Hematopoietic multipotent progenitor cell treated with erythropoietin and hydrocortisone succinate and interleukin-3 and kit ligand, for 8 days (in vitro differentiated cells): Measurements from ENCODE around the gene GTF2F2.
A peak's percentile ranks its signal among the peaks of the same experiment; 100 is the strongest.

Experiments used
- DNase-seq: peaks from one replicate; pipeline ENCODE4 v3.0.0-alpha.2; 2015

The GTF2F2 gene, protein sequence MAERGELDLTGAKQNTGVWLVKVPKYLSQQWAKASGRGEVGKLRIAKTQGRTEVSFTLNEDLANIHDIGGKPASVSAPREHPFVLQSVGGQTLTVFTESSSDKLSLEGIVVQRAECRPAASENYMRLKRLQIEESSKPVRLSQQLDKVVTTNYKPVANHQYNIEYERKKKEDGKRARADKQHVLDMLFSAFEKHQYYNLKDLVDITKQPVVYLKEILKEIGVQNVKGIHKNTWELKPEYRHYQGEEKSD

GRCh38 chr13:45119991-45120864 is at the start of gene GTF2F2:
Gene GTF2F2 (plus strand): TSS chr13:45120510. CDS start chr13:45120656, 146 bp downstream.
- peak; percentile 90 for DNase-seq

DNA sequence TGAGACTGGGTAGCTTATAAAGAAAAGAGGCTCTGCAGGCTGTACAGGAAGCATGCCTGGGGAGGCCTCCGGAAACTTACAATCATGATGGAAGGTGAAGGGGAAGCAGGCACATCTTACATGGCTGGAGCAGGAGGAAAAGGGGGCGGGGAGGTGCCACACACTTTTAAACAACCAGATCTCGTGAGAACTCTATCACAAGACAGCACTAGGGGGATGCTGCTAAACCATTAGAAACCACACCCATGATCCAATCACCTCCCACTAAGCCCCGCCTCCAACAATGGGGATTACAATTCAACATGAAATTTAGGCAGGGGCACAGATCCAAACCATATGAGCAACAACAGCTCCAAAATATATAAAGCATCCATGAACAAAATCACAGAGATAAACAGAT is 46.5 kb upstream of the GTF2F2 start:
- DNase-seq: peak; percentile 44

- DNase-seq: no peak
Observed at GRCh38 chr13:45074721-45075120, 45.6 kb upstream of the GTF2F2 start.

- no peak for DNase-seq
Observed at GRCh38 chr13:45078003-45078402, 42.3 kb upstream of the GTF2F2 start.

GRCh38 chr13:45082964-45083363 is 37.3 kb upstream of the GTF2F2 start:
- DNase-seq: no peak

- DNase-seq: no peak
Observed at GRCh38 chr13:45084515-45084914, 35.8 kb upstream of the GTF2F2 start.

DNA sequence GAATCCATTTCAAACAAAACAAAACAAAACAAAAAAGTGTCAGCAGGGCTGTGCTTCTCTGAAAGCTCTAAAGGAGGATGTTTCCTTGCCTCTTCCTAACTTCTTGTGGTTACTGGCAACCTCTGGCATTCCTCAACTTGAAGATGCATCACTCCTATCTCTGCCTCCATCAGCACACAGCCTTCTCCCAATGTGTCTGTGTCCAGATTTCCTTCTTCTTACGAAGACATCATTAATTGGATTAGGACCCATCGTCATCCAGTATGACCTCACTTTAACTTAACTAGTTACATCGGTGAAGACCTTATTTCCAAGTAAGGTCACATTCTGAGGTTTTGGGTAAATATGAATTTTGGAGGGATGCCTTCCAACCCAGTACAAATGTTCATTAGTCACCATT is 33.8 kb upstream of the GTF2F2 start:
- no peak for DNase-seq

DNA sequence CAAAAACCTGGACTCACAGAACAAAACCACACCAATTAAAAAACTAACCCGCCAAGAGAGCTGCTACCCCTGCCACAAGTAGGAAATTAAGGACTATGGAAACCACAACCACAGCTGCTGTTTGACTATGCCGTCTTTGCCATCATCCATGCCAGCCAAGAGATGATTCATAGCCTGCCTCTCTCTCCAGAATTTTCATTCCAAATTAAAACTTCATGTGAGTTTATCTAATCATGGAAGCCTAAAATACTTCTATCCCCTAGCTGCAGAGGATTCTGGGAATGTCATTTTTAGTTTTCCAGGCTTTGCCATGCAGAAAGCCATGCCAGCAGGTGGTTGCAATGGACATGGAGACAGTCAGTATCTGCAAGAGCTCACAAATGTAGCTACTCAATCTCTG is 27.6 kb upstream of the GTF2F2 start:
- DNase-seq: no peak

GRCh38 chr13:45100573-45101262 is 19.6 kb upstream of the GTF2F2 start:
- DNase-seq: no peak

DNA sequence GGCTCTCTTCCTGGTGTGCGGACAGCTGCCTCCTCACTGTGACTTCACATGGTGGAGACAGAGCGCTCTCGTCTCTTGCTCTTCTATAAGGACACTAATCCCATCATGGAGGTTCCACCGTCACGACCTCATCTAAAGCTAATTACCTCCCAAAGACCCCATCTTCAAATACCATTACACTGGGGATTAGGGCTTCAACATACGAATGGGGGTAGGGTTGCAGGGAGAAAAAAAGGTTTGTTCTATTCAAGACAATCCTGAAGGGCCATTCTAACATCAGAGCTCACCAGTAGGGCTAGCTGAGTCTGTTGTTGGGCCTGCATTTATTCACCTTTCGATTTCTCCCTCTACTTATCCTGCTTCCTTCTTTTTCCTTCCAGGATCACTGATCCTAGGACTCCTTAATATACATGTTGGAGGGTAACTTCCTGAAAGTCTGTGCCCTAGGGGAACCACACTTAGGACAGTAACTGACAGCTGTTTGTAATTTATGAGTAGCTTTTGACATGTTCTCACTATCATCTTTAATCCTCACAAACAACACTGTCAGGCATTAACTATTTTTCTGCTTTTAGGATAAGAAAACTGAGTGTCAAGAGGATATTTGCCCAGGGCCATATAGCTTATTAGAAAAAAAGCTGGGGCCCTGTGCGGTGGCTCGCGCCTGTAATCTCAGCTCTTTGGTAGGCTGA is 18.8 kb upstream of the GTF2F2 start:
- no peak for DNase-seq

GRCh38 chr13:45102136-45102507 is 18.2 kb upstream of the GTF2F2 start:
- no peak for DNase-seq

- no peak for DNase-seq
Observed at GRCh38 chr13:45103449-45103848, 16.9 kb upstream of the GTF2F2 start.

GRCh38 chr13:45104261-45104660 is 16.0 kb upstream of the GTF2F2 start:
- DNase-seq: no peak

- no peak for DNase-seq
Observed at GRCh38 chr13:45105895-45106294, 14.4 kb upstream of the GTF2F2 start.

DNA sequence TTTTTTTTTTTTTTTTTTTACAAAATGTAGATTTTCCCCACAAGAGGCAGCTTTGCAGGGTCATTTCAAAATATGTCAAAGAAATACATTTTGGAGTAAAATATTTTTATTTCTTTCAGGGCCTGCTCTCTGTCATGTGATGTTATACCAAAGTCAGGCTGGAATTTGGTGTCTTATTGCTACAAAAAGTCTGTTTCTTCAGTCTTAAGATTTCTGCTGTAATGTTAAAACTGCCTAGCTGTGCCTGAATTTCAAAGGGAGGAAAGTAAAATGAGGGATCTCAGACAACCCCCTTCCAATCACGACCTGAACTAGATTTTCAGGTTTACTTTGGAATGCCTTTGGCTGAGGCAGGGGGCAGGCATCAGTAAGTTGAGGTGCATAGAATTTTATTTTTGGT is 12.8 kb upstream of the GTF2F2 start:
- no peak for DNase-seq

DNA sequence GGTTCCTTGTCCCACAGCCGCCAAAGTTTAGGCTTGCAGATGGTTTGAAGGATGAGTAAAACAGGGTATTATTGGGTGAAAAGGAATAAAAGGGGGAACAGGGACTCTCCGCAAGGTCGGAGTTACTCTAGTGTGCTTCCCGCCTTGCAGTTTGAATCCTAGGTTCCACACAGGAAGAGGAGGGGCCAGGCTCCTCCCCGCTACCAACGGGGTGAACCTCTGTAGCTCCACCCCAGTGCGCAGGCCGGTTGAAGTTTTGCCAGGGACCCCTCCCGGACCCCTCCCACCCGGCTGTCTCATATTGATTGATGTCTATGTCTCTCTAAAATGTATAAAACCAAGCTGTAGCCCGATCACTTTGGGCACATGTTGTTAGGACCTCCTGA is 11.6 kb upstream of the GTF2F2 start:
- peak; percentile 25 for DNase-seq

GRCh38 chr13:45109102-45109720 is 11.1 kb upstream of the GTF2F2 start:
- no peak for DNase-seq

GRCh38 chr13:45113233-45114224 is 6.8 kb upstream of the GTF2F2 start:
- DNase-seq: no peak

DNA sequence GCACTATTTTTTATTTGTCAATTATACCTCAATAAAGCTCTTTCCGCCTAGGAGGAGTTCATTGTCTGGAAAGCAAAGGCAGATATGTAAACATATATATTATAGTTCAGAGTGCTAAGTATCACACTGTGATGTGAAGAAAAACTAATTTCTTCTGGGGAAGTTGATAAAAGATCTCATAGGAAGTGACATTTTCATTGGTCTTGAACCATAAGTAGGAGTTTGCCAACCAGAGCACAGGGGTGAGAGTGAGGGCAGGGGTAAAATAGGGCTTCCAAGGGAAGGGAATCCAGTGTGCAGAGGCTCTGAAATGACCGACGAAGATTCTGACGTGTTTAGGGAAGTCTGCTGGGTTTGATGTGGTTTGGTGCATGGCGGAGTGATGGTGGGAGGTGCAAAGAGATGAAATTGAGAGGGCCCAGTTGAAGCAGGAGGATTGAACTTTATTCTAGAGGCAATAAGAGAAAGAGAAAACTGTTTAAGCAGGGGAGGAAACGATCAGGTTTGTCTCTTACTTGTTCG is 780 bp upstream of the GTF2F2 start:
- peak; percentile 49 for DNase-seq

GRCh38 chr13:45120967-45121831 is 889 bp downstream of the GTF2F2 start:
- peak; percentile 61 for DNase-seq
